Measurements from ENCODE around the gene PABPC4L. TPM values are rescaled to one million over a fixed set of nuclear protein-coding genes. Genes with fewer than 3 reads are reported as not detected.

Gene PABPC4L
- total RNA-seq, 1 experiment from 2014 or later: 3.6 TPM

- no peak for TF ChIP-seq NR3C1 (CRISPR knock-in tag; conservative IDR thresholded peaks at IDR 0.05; ENCODE audit: low read depth)
- peak; percentile 95 for TF ChIP-seq HMGA2 (CRISPR knock-in tag; IDR thresholded peaks at IDR 0.05)
- no peaks in the 10 kb centered on the region for H3K36me3 Mint-ChIP-seq
- DNase-seq (ENCODE audit: low spot score): no peak
- H3K4me3 Mint-ChIP-seq: no peak overlapping the region
- ChIA-PET POLR2A (no interaction called here), CTCF (no interaction called here)
- no peaks in the 10 kb centered on the region for H3K4me1 Mint-ChIP-seq
- H3K27me3 Mint-ChIP-seq (ENCODE audit: low read depth): no peaks in the 10 kb centered on the region
- no peak for ATAC-seq
- H3K9me3 Mint-ChIP-seq: peaks cover 3% of the 10 kb centered on the region; the same call in 1 of the 2 replicates
- no peak overlapping the region for H3K27ac Mint-ChIP-seq
Measured at GRCh38 chr4:134251322-134251721, 49.7 kb upstream of the PABPC4L start.

DNA sequence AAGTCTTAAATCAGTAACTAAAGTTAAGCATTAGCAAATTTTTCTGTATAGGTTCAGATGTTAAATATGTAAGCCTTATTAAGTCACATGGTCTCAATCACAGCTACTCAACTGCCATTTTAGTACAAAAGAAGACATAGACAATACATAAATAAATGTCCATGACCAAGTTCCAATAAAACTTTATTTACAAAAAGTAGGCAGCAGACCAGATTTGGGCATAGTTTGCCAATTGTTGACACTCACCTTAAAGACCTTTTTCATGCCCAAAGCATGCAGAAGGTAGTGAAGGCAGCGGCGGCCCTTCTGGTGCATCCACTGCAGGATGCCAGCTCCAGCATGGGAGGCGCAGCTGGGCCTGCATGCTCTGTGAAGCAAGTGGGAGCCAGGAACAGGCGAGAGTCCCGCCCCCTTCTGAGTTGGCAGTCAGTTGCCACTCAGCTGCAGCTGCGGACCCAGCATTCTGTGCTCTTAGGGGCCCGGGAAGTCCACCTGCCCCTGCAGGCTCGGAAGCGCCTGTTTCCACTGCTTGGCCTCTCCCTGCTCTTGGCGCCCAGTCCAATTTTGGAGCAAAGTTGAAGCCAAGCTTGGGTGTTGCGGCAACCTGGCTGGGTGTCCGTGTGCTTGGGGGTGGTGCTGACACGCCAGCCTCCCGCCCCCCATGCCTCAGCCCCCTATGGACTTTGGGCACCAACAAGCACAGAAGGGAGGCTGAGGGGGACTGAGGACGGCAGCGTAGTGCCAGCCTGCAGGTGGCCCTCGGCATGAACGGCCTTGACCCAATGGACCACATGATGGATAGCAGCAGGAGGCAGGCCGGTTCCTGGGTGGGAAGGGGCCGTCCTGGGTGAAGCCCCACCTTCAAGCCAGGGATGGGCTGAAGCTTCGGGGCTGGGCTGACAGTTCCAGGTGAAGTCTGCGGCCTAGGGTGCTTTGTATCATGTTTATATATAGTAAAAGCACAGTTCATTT, 42.4 kb upstream of the PABPC4L start:
- no peaks in the 10 kb centered on the region for H3K4me1 Mint-ChIP-seq
- ATAC-seq (peak; percentile 67), DNase-seq (ENCODE audit: low spot score) (peak; percentile 29)
- TF ChIP-seq, protein P1, sequence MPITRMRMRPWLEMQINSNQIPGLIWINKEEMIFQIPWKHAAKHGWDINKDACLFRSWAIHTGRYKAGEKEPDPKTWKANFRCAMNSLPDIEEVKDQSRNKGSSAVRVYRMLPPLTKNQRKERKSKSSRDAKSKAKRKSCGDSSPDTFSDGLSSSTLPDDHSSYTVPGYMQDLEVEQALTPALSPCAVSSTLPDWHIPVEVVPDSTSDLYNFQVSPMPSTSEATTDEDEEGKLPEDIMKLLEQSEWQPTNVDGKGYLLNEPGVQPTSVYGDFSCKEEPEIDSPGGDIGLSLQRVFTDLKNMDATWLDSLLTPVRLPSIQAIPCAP (CRISPR knock-in tag; IDR thresholded peaks at IDR 0.05): no peak
- TF ChIP-seq TP53 (CRISPR knock-in tag; IDR thresholded peaks at IDR 0.05): 0 out of 2 replicates have a peak, but pooled peaks have one; percentile 39
- no peak overlapping the region for H3K4me3 Mint-ChIP-seq
- no peaks in the 10 kb centered on the region for H3K27me3 Mint-ChIP-seq (ENCODE audit: low read depth)
- peaks cover 2% of the 10 kb centered on the region for H3K9me3 Mint-ChIP-seq
- POLR2A ChIA-PET: no interaction called here
- no peaks in the 10 kb centered on the region for H3K36me3 Mint-ChIP-seq
- CTCF ChIA-PET: no interaction called here
- H3K27ac Mint-ChIP-seq: no peak overlapping the region

GRCh38 chr4:134219043-134219442, 17.5 kb upstream of the PABPC4L start:
- Mint-ChIP-seq H3K4me3 (no peak overlapping the region), H3K9me3 (peaks cover 11% of the 10 kb centered on the region; the same call in 1 of the 2 replicates), H3K4me1 (peaks cover 5% of the 10 kb centered on the region; the same call in 1 of the 2 replicates), H3K36me3 (no peaks in the 10 kb centered on the region), H3K27me3 (ENCODE audit: low read depth) (no peaks in the 10 kb centered on the region), H3K27ac (no peak overlapping the region)
- ChIA-PET POLR2A (no interaction called here), CTCF (no interaction called here)
- ATAC-seq: peak; percentile 78
- TF ChIP-seq PRRX2 (CRISPR knock-in tag; IDR thresholded peaks at IDR 0.05) (no peak), HMGA2 (CRISPR knock-in tag; IDR thresholded peaks at IDR 0.05) (peak; percentile 78), NFE2L1 (CRISPR knock-in tag; IDR thresholded peaks at IDR 0.05) (no peak), SMAD4 (CRISPR knock-in tag; IDR thresholded peaks at IDR 0.05) (no peak)
- TF ChIP-seq, protein P2, sequence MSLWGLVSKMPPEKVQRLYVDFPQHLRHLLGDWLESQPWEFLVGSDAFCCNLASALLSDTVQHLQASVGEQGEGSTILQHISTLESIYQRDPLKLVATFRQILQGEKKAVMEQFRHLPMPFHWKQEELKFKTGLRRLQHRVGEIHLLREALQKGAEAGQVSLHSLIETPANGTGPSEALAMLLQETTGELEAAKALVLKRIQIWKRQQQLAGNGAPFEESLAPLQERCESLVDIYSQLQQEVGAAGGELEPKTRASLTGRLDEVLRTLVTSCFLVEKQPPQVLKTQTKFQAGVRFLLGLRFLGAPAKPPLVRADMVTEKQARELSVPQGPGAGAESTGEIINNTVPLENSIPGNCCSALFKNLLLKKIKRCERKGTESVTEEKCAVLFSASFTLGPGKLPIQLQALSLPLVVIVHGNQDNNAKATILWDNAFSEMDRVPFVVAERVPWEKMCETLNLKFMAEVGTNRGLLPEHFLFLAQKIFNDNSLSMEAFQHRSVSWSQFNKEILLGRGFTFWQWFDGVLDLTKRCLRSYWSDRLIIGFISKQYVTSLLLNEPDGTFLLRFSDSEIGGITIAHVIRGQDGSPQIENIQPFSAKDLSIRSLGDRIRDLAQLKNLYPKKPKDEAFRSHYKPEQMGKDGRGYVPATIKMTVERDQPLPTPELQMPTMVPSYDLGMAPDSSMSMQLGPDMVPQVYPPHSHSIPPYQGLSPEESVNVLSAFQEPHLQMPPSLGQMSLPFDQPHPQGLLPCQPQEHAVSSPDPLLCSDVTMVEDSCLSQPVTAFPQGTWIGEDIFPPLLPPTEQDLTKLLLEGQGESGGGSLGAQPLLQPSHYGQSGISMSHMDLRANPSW (CRISPR knock-in tag; conservative IDR thresholded peaks at IDR 0.05; ENCODE audit: low read depth): no peak
- peak; percentile 18 for DNase-seq (ENCODE audit: low spot score)

- peaks cover 11% of the 10 kb centered on the region; the same call in 1 of the 2 replicates for H3K9me3 Mint-ChIP-seq
- H3K36me3 Mint-ChIP-seq: peaks cover 3% of the 10 kb centered on the region
- ChIA-PET CTCF (no interaction called here), POLR2A (no interaction called here)
- ATAC-seq (no peak), DNase-seq (ENCODE audit: low spot score) (no peak)
- peaks cover 5% of the 10 kb centered on the region; the same call in 1 of the 2 replicates for H3K4me1 Mint-ChIP-seq
- H3K27ac Mint-ChIP-seq: no peak overlapping the region
- no peaks in the 10 kb centered on the region for H3K27me3 Mint-ChIP-seq (ENCODE audit: low read depth)
- H3K4me3 Mint-ChIP-seq: no peak overlapping the region
- TF ChIP-seq NR3C1 (CRISPR knock-in tag; conservative IDR thresholded peaks at IDR 0.05; ENCODE audit: low read depth) (no peak), SMAD3 (CRISPR knock-in tag; IDR thresholded peaks at IDR 0.05; ENCODE audit: borderline replicate concordance) (no peak), PRRX2 (CRISPR knock-in tag; IDR thresholded peaks at IDR 0.05) (no peak), FOXP1 (CRISPR knock-in tag; IDR thresholded peaks at IDR 0.05; ENCODE audit: borderline replicate concordance) (no peak), ATF3 (CRISPR knock-in tag; conservative IDR thresholded peaks at IDR 0.05) (no peak), RORB (CRISPR knock-in tag; IDR thresholded peaks at IDR 0.05) (no peak), ZSCAN18 (CRISPR knock-in tag; IDR thresholded peaks at IDR 0.05) (no peak)
- TF ChIP-seq, protein P3, sequence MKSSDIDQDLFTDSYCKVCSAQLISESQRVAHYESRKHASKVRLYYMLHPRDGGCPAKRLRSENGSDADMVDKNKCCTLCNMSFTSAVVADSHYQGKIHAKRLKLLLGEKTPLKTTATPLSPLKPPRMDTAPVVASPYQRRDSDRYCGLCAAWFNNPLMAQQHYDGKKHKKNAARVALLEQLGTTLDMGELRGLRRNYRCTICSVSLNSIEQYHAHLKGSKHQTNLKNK (CRISPR knock-in tag; IDR thresholded peaks at IDR 0.05): no peak
- TF ChIP-seq, protein P2 (CRISPR knock-in tag; conservative IDR thresholded peaks at IDR 0.05; ENCODE audit: low read depth): no peak
- TF ChIP-seq, protein P4, sequence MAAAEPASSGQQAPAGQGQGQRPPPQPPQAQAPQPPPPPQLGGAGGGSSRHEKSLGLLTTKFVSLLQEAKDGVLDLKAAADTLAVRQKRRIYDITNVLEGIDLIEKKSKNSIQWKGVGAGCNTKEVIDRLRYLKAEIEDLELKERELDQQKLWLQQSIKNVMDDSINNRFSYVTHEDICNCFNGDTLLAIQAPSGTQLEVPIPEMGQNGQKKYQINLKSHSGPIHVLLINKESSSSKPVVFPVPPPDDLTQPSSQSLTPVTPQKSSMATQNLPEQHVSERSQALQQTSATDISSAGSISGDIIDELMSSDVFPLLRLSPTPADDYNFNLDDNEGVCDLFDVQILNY (CRISPR knock-in tag; IDR thresholded peaks at IDR 0.05): no peak
Measured at GRCh38 chr4:134216411-134216810, 14.8 kb upstream of the PABPC4L start.
